HEK293 (cell line): ENCODE measurements around the gene PTGDR.

ENCODE experiments used
- CTCF ChIA-PET: fragments of 350-600 bp; formaldehyde crosslinking; extraction: SDS; loops from one replicate; lab custom pipeline; 2021; ENCODE audit warnings: antibody characterized with exemption; lab: Yijun Ruan, JAX
- POLR2A ChIA-PET: fragments of 300-600 bp; formaldehyde crosslinking; extraction: SDS; loops from one replicate; lab custom pipeline; 2020; ENCODE audit warnings: antibody characterized with exemption, inconsistent platforms; lab: Yijun Ruan, JAX
- H3K27ac ChIP-seq: fragments of 200-500 bp; sonication (Bioruptor generic); 2 replicates; pipeline ENCODE4 v1.5.1; 2014; ENCODE audit warnings: low read depth, low read length, control low read depth, inconsistent platforms; ENCODE audit errors: extremely low read depth
- H3K36me3 ChIP-seq, 2 experiments: fragments of 200-500 bp in 1 of 2; sonication (Bioruptor generic) in 1 of 2; 1 replicate in 1 of 2; 2 replicates in 1 of 2; pipeline ENCODE4 v1.5.1; 2014 to 2017; ENCODE audit warnings: inconsistent platforms in 2 of 2, low read length in 2 of 2; ENCODE audit not compliant: control insufficient read depth in 2 of 2, insufficient read depth in 1 of 2
- H3K4me1 ChIP-seq: fragments of 200-500 bp; sonication (Bioruptor generic); 2 replicates; pipeline ENCODE4 v1.5.1; 2014; ENCODE audit warnings: mild to moderate bottlenecking, low read length, inconsistent platforms; ENCODE audit not compliant: control insufficient read depth, insufficient read depth
- H3K4me3 ChIP-seq: 2 replicates; pipeline ENCODE4 v1.5.1; 2011; ENCODE audit warnings: low read depth, mild to moderate bottlenecking, control low read depth, low read length, moderate library complexity
- H3K9me3 ChIP-seq: fragments of 200-500 bp; sonication (Bioruptor generic); 2 replicates; pipeline ENCODE4 v1.5.1; 2014; ENCODE audit warnings: low read depth, low read length, inconsistent platforms; ENCODE audit not compliant: control insufficient read depth, insufficient read depth
- RBAK ChIP-seq: fragments of 450-650 bp; formaldehyde crosslinking; IDR thresholded peaks from 2 replicates; pipeline ENCODE4 v1.5.1; 2016; ENCODE audit warnings: missing biosample characterization, missing genetic modification characterization
- ZBTB17 ChIP-seq: fragments of 450-650 bp; formaldehyde crosslinking; IDR thresholded peaks from 2 replicates; pipeline ENCODE4 v1.5.1; 2016; ENCODE audit warnings: missing biosample characterization, missing genetic modification characterization
- ZBTB26 ChIP-seq: fragments of 450-650 bp; formaldehyde crosslinking; optimal IDR thresholded peaks from 2 replicates; pipeline ENCODE3; 2016; ENCODE audit warnings: missing biosample characterization, mild to moderate bottlenecking, missing genetic modification characterization
- ZNF112 ChIP-seq: fragments of 450-650 bp; formaldehyde crosslinking; IDR thresholded peaks from 2 replicates; pipeline ENCODE4 v1.5.0; 2017; ENCODE audit warnings: missing biosample characterization, missing genetic modification characterization
- ZNF146 ChIP-seq: fragments of 450-650 bp; formaldehyde crosslinking; IDR thresholded peaks from 2 replicates; pipeline ENCODE4 v1.5.1; 2016; ENCODE audit warnings: missing biosample characterization, missing genetic modification characterization
- ZNF214 ChIP-seq: fragments of 450-650 bp; formaldehyde crosslinking; IDR thresholded peaks from 2 replicates; pipeline ENCODE4 v1.5.1; 2017; ENCODE audit warnings: missing biosample characterization, mild to moderate bottlenecking, missing genetic modification characterization, borderline replicate concordance
- ZNF248 ChIP-seq: fragments of 450-650 bp; formaldehyde crosslinking; IDR thresholded peaks from 2 replicates; pipeline ENCODE4 v1.5.1; 2017; ENCODE audit warnings: missing biosample characterization, missing genetic modification characterization
- ZNF292 ChIP-seq: fragments of 450-650 bp; formaldehyde crosslinking; IDR thresholded peaks from 2 replicates; pipeline ENCODE4 v1.5.1; 2016; ENCODE audit warnings: low read depth, missing biosample characterization, missing genetic modification characterization, borderline replicate concordance
- ZNF404 ChIP-seq: fragments of 450-650 bp; formaldehyde crosslinking; IDR thresholded peaks from 2 replicates; pipeline ENCODE4 v1.5.1; 2017; ENCODE audit warnings: missing biosample characterization, missing genetic modification characterization
- ZNF529 ChIP-seq: fragments of 450-650 bp; formaldehyde crosslinking; IDR thresholded peaks from 2 replicates; pipeline ENCODE4 v1.5.1; 2017; ENCODE audit warnings: missing genetic modification characterization, missing biosample characterization; ENCODE audit not compliant: insufficient replicate concordance
- ZNF596 ChIP-seq: fragments of 450-650 bp; IDR thresholded peaks from 2 replicates; pipeline ENCODE4 v1.5.0; 2018; ENCODE audit warnings: missing biosample characterization, mild to moderate bottlenecking, missing genetic modification characterization, moderate library complexity
- ZNF768 ChIP-seq: fragments of 450-650 bp; formaldehyde crosslinking; IDR thresholded peaks from 2 replicates; pipeline ENCODE4 v1.5.1; 2018; ENCODE audit warnings: missing biosample characterization, mild to moderate bottlenecking, missing genetic modification characterization
- ZNF792 ChIP-seq: fragments of 450-650 bp; formaldehyde crosslinking; IDR thresholded peaks from 2 replicates; pipeline ENCODE4 v1.5.1; 2016; ENCODE audit warnings: missing biosample characterization, missing genetic modification characterization
- ZSCAN23 ChIP-seq: fragments of 450-650 bp; formaldehyde crosslinking; IDR thresholded peaks from 2 replicates; pipeline ENCODE4 v1.5.1; 2016; ENCODE audit warnings: missing biosample characterization, missing genetic modification characterization
- TF ChIP-seq, protein P1 (sequence below): fragments of 450-650 bp; formaldehyde crosslinking; IDR thresholded peaks from 2 replicates; pipeline ENCODE4 v1.5.1; 2017; ENCODE audit warnings: missing biosample characterization, missing genetic modification characterization
- TF ChIP-seq, protein P2 (sequence below): fragments of 450-650 bp; formaldehyde crosslinking; IDR thresholded peaks from 2 replicates; pipeline ENCODE4 v1.5.1; 2016; ENCODE audit warnings: missing biosample characterization, missing genetic modification characterization
- TF ChIP-seq, protein P3 (sequence below): fragments of 450-650 bp; formaldehyde crosslinking; IDR thresholded peaks from 2 replicates; pipeline ENCODE4 v1.5.1; 2017; ENCODE audit warnings: missing biosample characterization, missing genetic modification characterization
- TF ChIP-seq, protein P4 (sequence below): fragments of 450-650 bp; formaldehyde crosslinking; IDR thresholded peaks from 2 replicates; pipeline ENCODE4 v1.5.1; 2017; ENCODE audit warnings: missing biosample characterization, mild to moderate bottlenecking, missing genetic modification characterization, moderate library complexity

PTGDR gene

GRCh38 chr14:52272375-52272774, 4.9 kb downstream of the PTGDR start (continued):
- TF ChIP-seq ZBTB26 (tag by site-specific recombination) (no peak), ZNF529 (tag by site-specific recombination) (no peak), ZNF248 (tag by site-specific recombination) (no peak), ZSCAN23 (no peak)

DNA sequence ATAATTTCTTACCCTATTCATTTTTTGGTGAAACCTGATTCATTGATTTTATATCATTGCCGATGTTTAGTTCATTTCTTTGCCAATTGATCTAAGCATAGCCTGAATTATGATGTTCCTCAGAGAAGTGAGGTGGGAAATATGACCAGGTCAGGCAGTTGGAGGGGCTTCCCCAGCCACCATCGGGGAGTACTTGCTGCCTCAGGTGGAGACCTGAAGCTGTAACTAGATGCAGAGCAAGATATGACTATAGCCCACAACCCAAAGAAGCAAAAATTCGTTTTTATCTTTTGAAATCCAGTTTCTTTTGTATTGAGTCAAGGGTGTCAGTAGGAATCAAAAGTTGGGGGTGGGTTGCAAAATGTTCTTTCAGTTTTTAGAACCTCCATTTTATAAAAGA, 7.9 kb downstream of the PTGDR start:
- H3K9me3 ChIP-seq = no peaks in the 10 kb centered on the region
- POLR2A ChIA-PET = no interaction called here
- H3K36me3 ChIP-seq = no peaks in the 10 kb centered on the region
- H3K4me1 ChIP-seq = no peaks in the 10 kb centered on the region; the same call in 1 of the 2 replicates
- no peak for TF ChIP-seq ZNF292 (tag by site-specific recombination)
- no peak for TF ChIP-seq RBAK (tag by site-specific recombination)
- TF ChIP-seq, protein P1, sequence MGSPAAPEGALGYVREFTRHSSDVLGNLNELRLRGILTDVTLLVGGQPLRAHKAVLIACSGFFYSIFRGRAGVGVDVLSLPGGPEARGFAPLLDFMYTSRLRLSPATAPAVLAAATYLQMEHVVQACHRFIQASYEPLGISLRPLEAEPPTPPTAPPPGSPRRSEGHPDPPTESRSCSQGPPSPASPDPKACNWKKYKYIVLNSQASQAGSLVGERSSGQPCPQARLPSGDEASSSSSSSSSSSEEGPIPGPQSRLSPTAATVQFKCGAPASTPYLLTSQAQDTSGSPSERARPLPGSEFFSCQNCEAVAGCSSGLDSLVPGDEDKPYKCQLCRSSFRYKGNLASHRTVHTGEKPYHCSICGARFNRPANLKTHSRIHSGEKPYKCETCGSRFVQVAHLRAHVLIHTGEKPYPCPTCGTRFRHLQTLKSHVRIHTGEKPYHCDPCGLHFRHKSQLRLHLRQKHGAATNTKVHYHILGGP (tag by site-specific recombination) = no peak
- no peak for TF ChIP-seq ZNF768 (tag by site-specific recombination)
- TF ChIP-seq ZBTB17 (tag by site-specific recombination) = no peak
- TF ChIP-seq, protein P2, sequence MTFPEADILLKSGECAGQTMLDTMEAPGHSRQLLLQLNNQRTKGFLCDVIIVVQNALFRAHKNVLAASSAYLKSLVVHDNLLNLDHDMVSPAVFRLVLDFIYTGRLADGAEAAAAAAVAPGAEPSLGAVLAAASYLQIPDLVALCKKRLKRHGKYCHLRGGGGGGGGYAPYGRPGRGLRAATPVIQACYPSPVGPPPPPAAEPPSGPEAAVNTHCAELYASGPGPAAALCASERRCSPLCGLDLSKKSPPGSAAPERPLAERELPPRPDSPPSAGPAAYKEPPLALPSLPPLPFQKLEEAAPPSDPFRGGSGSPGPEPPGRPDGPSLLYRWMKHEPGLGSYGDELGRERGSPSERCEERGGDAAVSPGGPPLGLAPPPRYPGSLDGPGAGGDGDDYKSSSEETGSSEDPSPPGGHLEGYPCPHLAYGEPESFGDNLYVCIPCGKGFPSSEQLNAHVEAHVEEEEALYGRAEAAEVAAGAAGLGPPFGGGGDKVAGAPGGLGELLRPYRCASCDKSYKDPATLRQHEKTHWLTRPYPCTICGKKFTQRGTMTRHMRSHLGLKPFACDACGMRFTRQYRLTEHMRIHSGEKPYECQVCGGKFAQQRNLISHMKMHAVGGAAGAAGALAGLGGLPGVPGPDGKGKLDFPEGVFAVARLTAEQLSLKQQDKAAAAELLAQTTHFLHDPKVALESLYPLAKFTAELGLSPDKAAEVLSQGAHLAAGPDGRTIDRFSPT (tag by site-specific recombination) = no peak
- TF ChIP-seq ZNF214 (tag by site-specific recombination) = no peak
- TF ChIP-seq ZNF146 (tag by site-specific recombination) = no peak
- TF ChIP-seq ZNF404 (tag by site-specific recombination) = no peak
- no peak for TF ChIP-seq ZNF792 (tag by site-specific recombination)
- TF ChIP-seq, protein P3, sequence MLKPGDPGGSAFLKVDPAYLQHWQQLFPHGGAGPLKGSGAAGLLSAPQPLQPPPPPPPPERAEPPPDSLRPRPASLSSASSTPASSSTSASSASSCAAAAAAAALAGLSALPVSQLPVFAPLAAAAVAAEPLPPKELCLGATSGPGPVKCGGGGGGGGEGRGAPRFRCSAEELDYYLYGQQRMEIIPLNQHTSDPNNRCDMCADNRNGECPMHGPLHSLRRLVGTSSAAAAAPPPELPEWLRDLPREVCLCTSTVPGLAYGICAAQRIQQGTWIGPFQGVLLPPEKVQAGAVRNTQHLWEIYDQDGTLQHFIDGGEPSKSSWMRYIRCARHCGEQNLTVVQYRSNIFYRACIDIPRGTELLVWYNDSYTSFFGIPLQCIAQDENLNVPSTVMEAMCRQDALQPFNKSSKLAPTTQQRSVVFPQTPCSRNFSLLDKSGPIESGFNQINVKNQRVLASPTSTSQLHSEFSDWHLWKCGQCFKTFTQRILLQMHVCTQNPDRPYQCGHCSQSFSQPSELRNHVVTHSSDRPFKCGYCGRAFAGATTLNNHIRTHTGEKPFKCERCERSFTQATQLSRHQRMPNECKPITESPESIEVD (tag by site-specific recombination) = no peak
- TF ChIP-seq ZNF112 = no peak
- no peak for TF ChIP-seq ZNF596 (tag by site-specific recombination)
- TF ChIP-seq, protein P4, sequence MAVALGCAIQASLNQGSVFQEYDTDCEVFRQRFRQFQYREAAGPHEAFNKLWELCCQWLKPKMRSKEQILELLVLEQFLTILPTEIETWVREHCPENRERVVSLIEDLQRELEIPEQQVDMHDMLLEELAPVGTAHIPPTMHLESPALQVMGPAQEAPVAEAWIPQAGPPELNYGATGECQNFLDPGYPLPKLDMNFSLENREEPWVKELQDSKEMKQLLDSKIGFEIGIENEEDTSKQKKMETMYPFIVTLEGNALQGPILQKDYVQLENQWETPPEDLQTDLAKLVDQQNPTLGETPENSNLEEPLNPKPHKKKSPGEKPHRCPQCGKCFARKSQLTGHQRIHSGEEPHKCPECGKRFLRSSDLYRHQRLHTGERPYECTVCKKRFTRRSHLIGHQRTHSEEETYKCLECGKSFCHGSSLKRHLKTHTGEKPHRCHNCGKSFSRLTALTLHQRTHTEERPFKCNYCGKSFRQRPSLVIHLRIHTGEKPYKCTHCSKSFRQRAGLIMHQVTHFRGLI (tag by site-specific recombination) = no peak
- no peak overlapping the region for H3K4me3 ChIP-seq
- CTCF ChIA-PET = interaction anchor here (1.3 kb wide), 1 partner anchor 9 kb away, joined by 6 read pairs; no protein-coding TSS in a partner anchor
- no peak overlapping the region for H3K27ac ChIP-seq
